Natural killer cell (primary cell): ENCODE measurements around the gene MAN1A2. TPM values are rescaled to one million over a fixed set of nuclear protein-coding genes. Genes with fewer than 3 reads are reported as not detected.

Experiments
- ATAC-seq, 3 donors: fragments of 150-1000 bp in 2 of 3; fragments of 200-7000 bp in 1 of 3; cut with Tn5 transposase; 1 replicate in 1 of 3; 2 replicates in 2 of 3; pipeline ENCODE4 v1.10.0; 2021; ENCODE audit warnings: mild to moderate bottlenecking in 2 of 3, moderate library complexity in 2 of 3
- DNase-seq, 2 donors: peaks; one replicate each; pipeline versions ENCODE4 v3.0.0 to v3.0.0-alpha.2; 2013 to 2021; ENCODE audit warnings: mixed read lengths in 1 of 2
- H3K27ac ChIP-seq: one replicate; pipeline ENCODE4 v1.5.1; 2013; ENCODE audit warnings: mild to moderate bottlenecking, low read length
- H3K27me3 ChIP-seq: one replicate; pipeline ENCODE4 v1.6.1; 2013; ENCODE audit warnings: low read length; ENCODE audit not compliant: control insufficient read depth, insufficient read depth
- H3K36me3 ChIP-seq: one replicate; pipeline ENCODE4 v1.6.1; 2013; ENCODE audit warnings: low read length; ENCODE audit not compliant: control insufficient read depth, insufficient read depth
- H3K4me1 ChIP-seq: one replicate; pipeline ENCODE4 v1.6.1; 2013; ENCODE audit warnings: low read length; ENCODE audit not compliant: control insufficient read depth, insufficient read depth
- H3K4me3 ChIP-seq: one replicate; pipeline ENCODE4 v1.5.1; 2013; ENCODE audit warnings: low read length
- H3K9me3 ChIP-seq: one replicate; pipeline ENCODE4 v1.6.1; 2013; ENCODE audit warnings: low read length; ENCODE audit not compliant: control insufficient read depth, insufficient read depth
- H3K27ac Mint-ChIP-seq, 2 donors: one replicate each; pipeline ENCODE4 v1.8.0; 2022; ENCODE audit warnings: mild to moderate bottlenecking in 2 of 2, mixed read lengths in 2 of 2, moderate library complexity in 1 of 2
- H3K27me3 Mint-ChIP-seq, 2 donors: one replicate each; pipeline ENCODE4 v1.8.0; 2022; ENCODE audit warnings: low read depth in 2 of 2, mixed read lengths in 2 of 2
- H3K36me3 Mint-ChIP-seq: one replicate; pipeline ENCODE4 v1.8.0; 2022; ENCODE audit warnings: mixed read lengths
- H3K4me1 Mint-ChIP-seq, 2 donors: one replicate each; pipeline ENCODE4 v1.8.0; 2022; ENCODE audit warnings: mixed read lengths in 2 of 2
- H3K4me3 Mint-ChIP-seq: one replicate; pipeline ENCODE4 v1.8.0; 2022; ENCODE audit warnings: mild to moderate bottlenecking, moderate library complexity, mixed read lengths
- H3K9me3 Mint-ChIP-seq, 2 donors: one replicate each; pipeline ENCODE4 v1.8.0; 2022; ENCODE audit warnings: mixed read lengths in 2 of 2
- CTCF ChIP-seq: fragments of 200-600 bp; IDR thresholded peaks from one replicate; pipeline ENCODE4 v1.8.0; 2022; ENCODE audit warnings: antibody characterized with exemption
- WGBS: methylation state at CpG from one replicate; pipeline ENCODE4 v1.1.7; 2013; ENCODE audit warnings: missing lambda C conversion rate; ENCODE audit not compliant: insufficient coverage; 5-methylcytosine and 5-hydroxymethylcytosine counted together
- intact Hi-C: fragments of 100-400 bp; cut with micrococcal nuclease; formaldehyde crosslinking; loops from one replicate; pipeline ENCODE4 v1.14.2; 2022
- total RNA-seq, 4 donors: library from RNA; stranded (reverse); fragments of 120-200 nt in 1 of 4; gene quantifications; one replicate each; pipeline versions ENCODE4 v1.2.3 to v1.2.4, GENCODE V29; 2013 to 2022

Gene MAN1A2
- total RNA-seq, 3 donors from 2014 or later (not counting 1 experiment from before 2014, with no cell fraction given): 75.5 to 90.0 (median 87.1) TPM

- Histone ChIP-seq H3K27me3 (no peaks in the 10 kb centered on the region), H3K4me1 (no peaks in the 10 kb centered on the region), H3K4me3 (no peak overlapping the region), H3K27ac (no peak overlapping the region), H3K36me3 (peaks cover 28% of the 10 kb centered on the region), H3K9me3 (no peaks in the 10 kb centered on the region)
- H3K9me3 Mint-ChIP-seq: no peaks in the 10 kb centered on the region
- no peak for DNase-seq
- no peak for TF ChIP-seq CTCF
- no peaks in the 10 kb centered on the region for H3K27me3 Mint-ChIP-seq
- H3K36me3 Mint-ChIP-seq: peaks cover 21% of the 10 kb centered on the region
- no peak for ATAC-seq
- H3K4me1 Mint-ChIP-seq: peaks cover 32 to 34% of the 10 kb centered on the region in 2 donors
- intact Hi-C loops: no loop called here
- no peak overlapping the region for H3K27ac Mint-ChIP-seq
- no peak overlapping the region for H3K4me3 Mint-ChIP-seq
Observed at GRCh38 chr1:117405042-117405441, 37.8 kb downstream of the MAN1A2 start.

GRCh38 chr1:117412472-117412871 is 45.2 kb downstream of the MAN1A2 start:
- Mint-ChIP-seq H3K4me3 (no peak overlapping the region), H3K27me3 (no peaks in the 10 kb centered on the region), H3K4me1 (peaks cover 18 to 23% of the 10 kb centered on the region in 2 donors), H3K36me3 (peaks cover 11% of the 10 kb centered on the region), H3K27ac (no peak overlapping the region), H3K9me3 (no peaks in the 10 kb centered on the region)
- Histone ChIP-seq H3K36me3 (peaks cover 18% of the 10 kb centered on the region), H3K9me3 (no peaks in the 10 kb centered on the region), H3K27ac (no peak overlapping the region), H3K4me3 (no peak overlapping the region), H3K27me3 (no peaks in the 10 kb centered on the region), H3K4me1 (no peaks in the 10 kb centered on the region)
- DNase-seq (no peak), ATAC-seq (no peak)
- TF ChIP-seq CTCF: no peak
- intact Hi-C loops: no loop called here

- no peak overlapping the region for H3K27ac Mint-ChIP-seq
- intact Hi-C loops: no loop called here
Observed at GRCh38 chr1:117413412-117413811, 46.2 kb downstream of the MAN1A2 start.

More at GRCh38 chr1:117413412-117413811, 46.2 kb downstream of the MAN1A2 start:
- H3K4me3 Mint-ChIP-seq: no peak overlapping the region
- DNase-seq (no peak), ATAC-seq (no peak)
- H3K9me3 ChIP-seq: no peaks in the 10 kb centered on the region
- WGBS: 99% methylated on average over 3 of the region's 3 CpGs
- H3K36me3 Mint-ChIP-seq: peaks cover 11% of the 10 kb centered on the region
- no peaks in the 10 kb centered on the region for H3K27me3 Mint-ChIP-seq
- TF ChIP-seq CTCF: no peak
- peaks cover 19 to 23% of the 10 kb centered on the region in 2 donors for H3K4me1 Mint-ChIP-seq
- peaks cover 16% of the 10 kb centered on the region for H3K36me3 ChIP-seq
- no peak overlapping the region for H3K4me3 ChIP-seq
- no peaks in the 10 kb centered on the region for H3K9me3 Mint-ChIP-seq
- H3K4me1 ChIP-seq: no peaks in the 10 kb centered on the region
- no peak overlapping the region for H3K27ac ChIP-seq
- no peaks in the 10 kb centered on the region for H3K27me3 ChIP-seq
